ENCODE data around the gene PSMB10. TPM values are rescaled to one million over a fixed set of nuclear protein-coding genes. Genes with fewer than 3 reads are reported as not detected.

Gene PSMB10
- total and polyA plus RNA-seq, 2 of the 4 experiments (the other 2 are of a cell fraction): 28.7 to 36.7 TPM

DNA sequence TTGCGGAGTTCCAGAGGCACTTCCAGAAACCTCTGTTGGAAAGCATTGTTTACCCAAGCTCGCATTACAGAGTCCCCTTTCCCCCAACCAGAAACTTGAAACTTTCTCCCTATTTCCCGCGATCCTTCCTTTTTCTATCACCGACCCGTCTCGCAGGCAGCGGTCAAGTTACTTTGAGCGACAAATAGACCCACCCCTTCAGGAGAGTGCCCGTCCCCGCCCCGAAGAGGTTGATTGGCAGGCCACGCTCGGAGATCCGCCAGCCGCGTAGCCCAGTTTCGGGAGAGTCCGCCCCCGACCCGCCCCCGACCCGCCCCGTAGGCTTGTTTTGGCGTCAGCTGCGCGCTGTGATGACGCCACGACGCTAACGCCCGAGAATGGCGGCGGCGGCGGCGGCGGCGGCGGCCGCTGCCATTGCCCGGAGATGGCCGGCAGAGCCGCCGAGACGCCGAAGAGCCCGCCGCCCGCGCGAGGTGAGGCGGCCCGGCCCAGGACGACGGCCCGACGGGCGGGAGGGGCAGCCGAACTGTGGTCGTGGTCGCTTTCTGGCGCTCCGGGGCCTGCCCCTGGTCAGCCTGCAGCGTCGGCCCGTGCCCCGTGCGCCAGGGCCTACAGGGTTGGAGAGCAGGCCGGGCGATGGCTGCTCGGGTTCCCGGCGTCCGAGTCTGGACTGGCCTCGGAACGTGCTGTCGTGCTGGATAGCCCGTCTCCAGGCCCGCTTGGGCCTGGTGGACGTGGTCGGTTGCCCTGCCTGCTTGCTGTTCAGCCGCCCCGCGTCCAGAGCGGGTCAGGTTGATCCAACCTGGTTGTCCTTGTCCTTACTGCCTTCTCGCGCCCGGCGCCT, 43.5 kb downstream of the PSMB10 start, which contains the start of gene PSKH1:
PSKH1 (plus strand) TSS at position 356 of the 844 bp plus-strand sequence. CDS start 15,496 bp downstream, outside the sequence.
- Histone ChIP-seq H4K20me1 (ENCODE audit: insufficient read depth, low read length) (peaks cover 23% of the 10 kb centered on the region), H3K4me1 (ENCODE audit: control insufficient read depth, insufficient read depth, low read length) (peaks cover 9% of the 10 kb centered on the region), H3K18ac (ENCODE audit: low read depth, low read length) (no peak within 1 kb of the TSS), H3K4me2 (ENCODE audit: low read depth, low read length) (peak within 1 kb of the TSS; percentile 95), H3K27me3 (ENCODE audit: control insufficient read depth, insufficient read depth, low read length) (no peaks in the 10 kb centered on the region), H3K9me3 (ENCODE audit: control insufficient read depth, insufficient read depth, low read length) (no peaks in the 10 kb centered on the region), H2BK5ac (ENCODE audit: low read depth, low read length, poor library complexity, severe bottlenecking) (peak within 1 kb of the TSS; percentile 74), H2AFZ (replicated peaks; ENCODE audit: low read length, poor library complexity) (peak within 1 kb of the TSS; percentile 99), H4K91ac (ENCODE audit: insufficient read depth, low read depth, low read length) (peak within 1 kb of the TSS; percentile 74), H2AK5ac (ENCODE audit: low read depth, low read length) (peak within 1 kb of the TSS; percentile 56), H3K23ac (ENCODE audit: low read depth, low read length) (peak within 1 kb of the TSS; percentile 63), H3K9me1 (ENCODE audit: insufficient read depth, low read length) (0 out of 2 replicates have a peak, but pooled peaks cover 12% of the 10 kb centered on the region), H3K4me3 (ENCODE audit: insufficient read depth, low read depth, low read length) (peak within 1 kb of the TSS; percentile 100), H3K14ac (replicated peaks; ENCODE audit: low read depth, low read length) (peak within 1 kb of the TSS; percentile 96), H4K8ac (ENCODE audit: low read depth in 2 of 2, low read length in 2 of 2) (peak within 1 kb of the TSS; percentile 97), H2BK15ac (ENCODE audit: low read depth, low read length) (no peak within 1 kb of the TSS; the same call in 2 of the 3 replicates), H2BK120ac (ENCODE audit: low read depth, low read length) (0 out of 2 replicates have a peak within 1 kb of the TSS, but pooled peaks have one; percentile 27), H3K36me3 (ENCODE audit: control insufficient read depth, insufficient read depth, low read length) (no peaks in the 10 kb centered on the region), H3K9ac (ENCODE audit: low read depth, low read length) (peak within 1 kb of the TSS; percentile 96), H2BK20ac (ENCODE audit: low read depth, low read length) (no peak within 1 kb of the TSS), H3K27ac (ENCODE audit: insufficient read depth, low read length) (peak within 1 kb of the TSS; percentile 89), H3K4ac (ENCODE audit: low read depth, low read length) (peak within 1 kb of the TSS; percentile 88), H2AK9ac (replicated peaks; ENCODE audit: low read depth, low read length, poor library complexity) (peak within 1 kb of the TSS; percentile 98), H3K79me1 (ENCODE audit: low read depth in 1 of 2, low read length in 2 of 2) (peaks cover 10 to 46% of the 10 kb centered on the region in 2 experiments), H4K5ac (ENCODE audit: low read depth, low read length) (peak within 1 kb of the TSS; percentile 93), H3K56ac (ENCODE audit: extremely low read depth, insufficient read depth, low read length) (peak within 1 kb of the TSS; percentile 74)
- intact Hi-C loops (cut with micrococcal nuclease) (no loop called here), dilution Hi-C loops (cut with HindIII; ENCODE audit: low sequenced_read_pairs, unreplicated experiment) (no loop called here), in situ Hi-C loops (cut with MboI; ENCODE audit: low sequenced_read_pairs) (no loop called here)
- DNase-seq (peak; percentile 91), ATAC-seq (ENCODE audit: low read depth) (peak; percentile 99)
- ChIA-PET CTCF (interaction anchor here (1.6 kb wide), 1 partner anchor 10 kb away, joined by 8 read pairs; no protein-coding TSS in a partner anchor), POLR2A (ENCODE audit: unreplicated experiment) (no interaction called here)
- BruUV-seq (replicated peaks): no TSS peak
- no peak for TF ChIP-seq ELK1 (IDR thresholded peaks at IDR 0.05; ENCODE audit: borderline replicate concordance, low read depth, low read length)
- peak; percentile 50; the same call in 1 of the 2 replicates for TF ChIP-seq MXI1 (IDR thresholded peaks at IDR 0.05; ENCODE audit: borderline replicate concordance, low read depth, low read length)
- no peak for TF ChIP-seq RCOR1 (IDR thresholded peaks at IDR 0.05; ENCODE audit: insufficient replicate concordance, low read length)
- no peak for TF ChIP-seq USF2 (IDR thresholded peaks at IDR 0.05; ENCODE audit: low read depth, low read length)
- peak; percentile 84 for TF ChIP-seq POLR2A (IDR thresholded peaks at IDR 0.05; ENCODE audit: low read depth, low read length)
- TF ChIP-seq CEBPB (IDR thresholded peaks at IDR 0.05; ENCODE audit: low read depth, low read length): no peak
- peak; percentile 17; the same call in 1 of the 2 replicates for TF ChIP-seq MAZ (IDR thresholded peaks at IDR 0.05; ENCODE audit: borderline replicate concordance, low read depth, low read length)
- 1% methylated on average over 66 of the region's 90 CpGs; no CpG with 5 or more reads in 1 of the 2 experiments for WGBS, 2 experiments (ENCODE audit: extremely low coverage in 2 of 2, insufficient read length in 1 of 2)

Measured in IMR-90 (cell line).